ENCODE measurements around the gene FER.

Gene FER

GRCh38 chr5:108801776-108802175 lies 54.1 kb downstream of the FER start:
- H3K4me1 ChIP-seq: peaks cover 0 to 32% (median 3%) of the 10 kb centered on the region in 10 experiments; a peak in 9 of 20 replicates
- peaks cover 37 to 56% (median 45%) of the 10 kb centered on the region in 11 experiments for H3K9me3 ChIP-seq (replicated peaks in 1 of 11)
- no peaks in the 10 kb centered on the region for H3K27me3 ChIP-seq
- peaks cover 5 to 88% (median 19%) of the 10 kb centered on the region in 11 experiments; a peak in 17 of 22 replicates for H3K36me3 ChIP-seq
- no peak for TF ChIP-seq Cebpa-rat (IDR thresholded peaks at IDR 0.05)
- H3K27ac ChIP-seq: peak overlapping the region in 3 of 11 experiments; percentile 33 to 50 (median 41); a peak in 5 of 22 replicates
- H4K20me1 ChIP-seq: no peaks in the 10 kb centered on the region
- H3K9ac ChIP-seq: 0 out of 22 replicates have a peak overlapping the region, but pooled peaks of 1 of the 11 experiments have one; percentile 11
- peak overlapping the region in 6 of 11 experiments; percentile 6 to 59 (median 40); a peak in 9 of 22 replicates for H3K4me2 ChIP-seq
- no peak overlapping the region for H3K4me3 ChIP-seq

GRCh38 chr5:108810717-108811116 lies 63.0 kb downstream of the FER start:
- no peak overlapping the region for H3K27ac ChIP-seq
- no peak overlapping the region for H3K9ac ChIP-seq
- peaks cover 0 to 34% (median 11%) of the 10 kb centered on the region in 11 experiments; a peak in 13 of 22 replicates for H3K36me3 ChIP-seq
- H3K4me1 ChIP-seq: no peaks in the 10 kb centered on the region
- H3K9me3 ChIP-seq (replicated peaks in 1 of 11): peaks cover 28 to 48% (median 36%) of the 10 kb centered on the region in 11 experiments
- TF ChIP-seq Cebpa-rat (IDR thresholded peaks at IDR 0.05): no peak
- H3K4me2 ChIP-seq: no peak overlapping the region
- H3K27me3 ChIP-seq: no peaks in the 10 kb centered on the region
- H3K4me3 ChIP-seq: no peak overlapping the region
- H4K20me1 ChIP-seq: peaks cover 0 to 8% (median 0%) of the 10 kb centered on the region in 11 experiments; a peak in 2 of 22 replicates

DNA sequence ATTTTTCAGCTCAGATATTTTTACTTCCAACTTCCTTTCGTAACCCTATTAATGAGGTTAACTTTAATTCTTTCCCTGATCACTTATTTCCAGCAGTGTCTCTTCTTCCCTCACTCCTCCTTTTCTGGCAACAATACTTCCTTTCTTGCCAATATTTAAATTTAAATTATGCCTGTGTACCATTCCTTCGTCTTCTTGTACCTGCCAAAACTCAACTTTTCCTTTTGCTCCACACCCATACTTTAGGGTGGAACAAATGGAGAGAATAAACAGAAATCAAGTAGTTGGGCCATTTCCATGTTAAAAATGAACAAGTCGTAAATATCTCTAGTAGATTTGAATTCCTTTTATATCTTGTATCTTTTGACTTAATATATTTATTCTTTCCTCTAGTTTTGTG lies 66.0 kb downstream of the FER start:
- H4K20me1 ChIP-seq: peaks cover 0 to 8% (median 0%) of the 10 kb centered on the region in 11 experiments; a peak in 2 of 22 replicates
- H3K36me3 ChIP-seq: peaks cover 0 to 18% (median 10%) of the 10 kb centered on the region in 11 experiments; a peak in 10 of 22 replicates
- peaks cover 12 to 27% (median 19%) of the 10 kb centered on the region in 11 experiments; a peak in 20 of 22 replicates for H3K9me3 ChIP-seq (replicated peaks in 1 of 11)
- H3K4me3 ChIP-seq: no peak overlapping the region
- H3K27me3 ChIP-seq: no peaks in the 10 kb centered on the region
- H3K9ac ChIP-seq: no peak overlapping the region
- no peak overlapping the region for H3K27ac ChIP-seq
- TF ChIP-seq Cebpa-rat (IDR thresholded peaks at IDR 0.05): no peak
- no peaks in the 10 kb centered on the region for H3K4me1 ChIP-seq
- H3K4me2 ChIP-seq: no peak overlapping the region

GRCh38 chr5:108814551-108814950 lies 66.9 kb downstream of the FER start:
- Histone ChIP-seq H3K36me3 (peaks cover 0 to 15% (median 10%) of the 10 kb centered on the region in 11 experiments; a peak in 10 of 22 replicates), H3K9ac (no peak overlapping the region), H3K4me2 (no peak overlapping the region), H3K9me3 (replicated peaks in 1 of 11) (peaks cover 10 to 19% (median 14%) of the 10 kb centered on the region in 11 experiments; a peak in 20 of 22 replicates), H3K4me3 (no peak overlapping the region), H3K27ac (no peak overlapping the region), H3K27me3 (no peaks in the 10 kb centered on the region), H3K4me1 (no peaks in the 10 kb centered on the region), H4K20me1 (peaks cover 0 to 8% (median 0%) of the 10 kb centered on the region in 11 experiments; a peak in 2 of 22 replicates)
- no peak for TF ChIP-seq Cebpa-rat (IDR thresholded peaks at IDR 0.05)

DNA sequence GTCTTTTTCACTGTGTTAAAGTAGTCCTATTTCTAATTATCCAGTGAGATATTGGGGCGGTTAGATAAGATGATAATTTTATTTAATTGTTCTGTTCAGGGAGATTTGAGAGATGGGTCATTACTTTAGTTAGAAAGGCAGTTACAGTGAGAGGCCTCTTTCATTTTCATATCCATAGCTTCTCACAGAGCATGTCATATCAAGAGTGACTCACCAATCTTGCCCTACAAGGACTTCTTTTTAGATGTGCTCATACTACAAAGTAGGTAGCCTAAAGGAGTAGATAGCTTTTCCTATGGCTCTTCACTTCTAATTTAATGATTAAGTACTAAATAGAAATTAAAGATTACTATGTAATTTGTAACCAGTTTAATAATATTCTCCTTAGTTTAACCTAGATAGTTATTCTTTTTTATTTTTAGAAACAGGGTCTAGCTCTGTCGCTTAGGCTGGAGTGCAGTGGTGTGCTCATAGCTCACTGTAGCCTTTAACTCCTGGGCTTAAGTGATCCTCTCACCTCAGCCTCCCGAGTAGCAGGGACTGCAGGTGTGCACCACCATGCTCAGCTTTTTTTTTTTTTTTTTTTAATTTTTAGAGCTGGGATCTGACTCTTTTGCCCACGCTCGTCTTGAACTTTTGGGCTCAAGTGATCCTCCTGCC lies 71.0 kb downstream of the FER start:
- H3K27ac ChIP-seq: no peak overlapping the region
- no peak overlapping the region for H3K4me2 ChIP-seq
- TF ChIP-seq Cebpa-rat (IDR thresholded peaks at IDR 0.05): no peak
- no peak overlapping the region for H3K4me3 ChIP-seq
- H4K20me1 ChIP-seq: peaks cover 0 to 1% (median 0%) of the 10 kb centered on the region in 11 experiments; a peak in 2 of 22 replicates
- no peaks in the 10 kb centered on the region for H3K27me3 ChIP-seq
- no peaks in the 10 kb centered on the region; a peak in 1 of 22 replicates for H3K36me3 ChIP-seq
- peaks cover 0 to 14% (median 0%) of the 10 kb centered on the region in 11 experiments; a peak in 5 of 22 replicates for H3K9me3 ChIP-seq (replicated peaks in 1 of 11)
- no peak overlapping the region for H3K9ac ChIP-seq
- peaks cover 0 to 10% (median 0%) of the 10 kb centered on the region in 10 experiments; a peak in 1 of 20 replicates for H3K4me1 ChIP-seq

- Histone ChIP-seq H3K4me2 (no peak overlapping the region), H3K36me3 (no peaks in the 10 kb centered on the region; a peak in 1 of 22 replicates), H3K27me3 (no peaks in the 10 kb centered on the region), H3K27ac (no peak overlapping the region), H3K9ac (no peak overlapping the region), H4K20me1 (no peaks in the 10 kb centered on the region), H3K4me1 (peaks cover 0 to 10% (median 0%) of the 10 kb centered on the region in 10 experiments; a peak in 1 of 20 replicates), H3K4me3 (no peak overlapping the region), H3K9me3 (replicated peaks in 1 of 11) (peaks cover 0 to 14% (median 0%) of the 10 kb centered on the region in 11 experiments; a peak in 5 of 22 replicates)
- no peak for TF ChIP-seq Cebpa-rat (IDR thresholded peaks at IDR 0.05)
These were observed 73.3 kb downstream of the FER start for GRCh38 chr5:108820983-108821382.

DNA sequence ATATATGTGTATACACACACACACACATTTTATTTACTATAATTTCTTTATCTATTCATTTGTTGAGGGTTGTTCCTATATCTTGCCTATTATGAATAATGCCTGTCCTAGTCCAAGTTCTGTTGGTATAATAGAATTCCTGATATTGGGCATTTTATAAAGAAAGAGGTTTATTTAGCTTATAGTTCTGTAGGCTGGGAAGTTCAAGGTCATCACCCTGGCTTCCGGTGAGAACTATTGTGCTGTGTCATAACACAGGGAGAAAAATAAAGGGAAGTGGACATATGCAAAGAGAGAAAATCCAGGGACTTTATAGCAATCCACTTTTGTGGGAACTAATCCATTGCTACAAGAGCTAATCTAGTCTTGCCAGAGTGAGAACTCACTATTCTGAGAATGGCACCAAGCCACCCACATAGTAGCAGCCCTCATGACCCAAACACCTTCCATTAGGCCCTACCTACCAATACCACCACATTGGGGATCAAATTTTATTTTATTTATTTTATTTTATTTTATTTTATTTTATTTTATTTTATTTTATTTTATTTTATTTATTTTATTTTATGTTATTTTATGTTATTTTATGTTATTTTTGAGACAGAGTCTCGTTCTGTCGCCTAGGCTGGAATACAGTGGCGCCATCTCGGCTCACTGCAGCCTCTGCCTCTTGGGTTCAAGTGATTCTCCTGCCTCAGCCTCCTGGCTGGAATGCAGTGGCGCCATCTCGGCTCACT lies 74.7 kb downstream of the FER start:
- Histone ChIP-seq H4K20me1 (no peaks in the 10 kb centered on the region), H3K36me3 (no peaks in the 10 kb centered on the region; a peak in 1 of 22 replicates), H3K27ac (no peak overlapping the region), H3K9me3 (replicated peaks in 1 of 11) (peaks cover 0 to 14% (median 0%) of the 10 kb centered on the region in 11 experiments; a peak in 5 of 22 replicates), H3K4me1 (peaks cover 0 to 10% (median 0%) of the 10 kb centered on the region in 10 experiments; a peak in 1 of 20 replicates), H3K4me2 (no peak overlapping the region; a peak in 1 of 22 replicates), H3K9ac (no peak overlapping the region), H3K4me3 (no peak overlapping the region), H3K27me3 (no peaks in the 10 kb centered on the region)
- no peak for TF ChIP-seq Cebpa-rat (IDR thresholded peaks at IDR 0.05)

- no peak for TF ChIP-seq Cebpa-rat (IDR thresholded peaks at IDR 0.05)
- no peak overlapping the region for H3K4me2 ChIP-seq
- no peak overlapping the region for H3K27ac ChIP-seq
- H4K20me1 ChIP-seq: no peaks in the 10 kb centered on the region
- H3K4me3 ChIP-seq: no peak overlapping the region
- H3K9ac ChIP-seq: no peak overlapping the region
- H3K36me3 ChIP-seq: no peaks in the 10 kb centered on the region
- H3K4me1 ChIP-seq: peaks cover 0 to 5% (median 0%) of the 10 kb centered on the region in 10 experiments; a peak in 1 of 20 replicates
- peaks cover 0 to 10% (median 0%) of the 10 kb centered on the region in 11 experiments; a peak in 5 of 22 replicates for H3K9me3 ChIP-seq (replicated peaks in 1 of 11)
- H3K27me3 ChIP-seq: no peaks in the 10 kb centered on the region
These were observed 79.4 kb downstream of the FER start for GRCh38 chr5:108827131-108827530.

All from BLaER1 treated with 17β-estradiol and CSF1 and Interleukin-3, amounts not matched to agents 10 nM and 100 nM (cell line).